NCI-H2029 (cell line): ENCODE measurements around the gene DNPH1.

Experiments used
- DNase-seq: peaks from one replicate; lab custom pipeline; 2025; lab: John Stamatoyannopoulos, UW

Gene DNPH1

DNA sequence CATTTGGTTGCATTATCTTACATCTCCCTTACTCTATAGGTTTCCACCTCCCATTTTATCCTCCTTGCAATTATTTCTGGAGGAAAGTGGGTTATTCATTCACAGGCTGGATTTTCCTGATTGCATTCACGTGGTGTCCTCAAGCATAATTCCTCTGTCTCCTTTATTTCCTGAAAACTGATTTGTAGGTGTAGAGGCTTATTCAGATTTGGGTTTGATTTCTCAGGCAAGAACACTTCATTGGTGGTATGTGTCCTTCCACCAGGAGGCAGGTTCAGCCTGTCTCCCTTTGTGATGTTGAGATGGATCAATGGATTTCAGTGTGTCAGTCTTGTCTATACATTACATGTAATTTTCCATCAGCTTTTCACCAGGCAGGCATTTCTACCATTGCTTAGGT is 17.3 kb downstream of the DNPH1 start:
- DNase-seq: no peak

DNA sequence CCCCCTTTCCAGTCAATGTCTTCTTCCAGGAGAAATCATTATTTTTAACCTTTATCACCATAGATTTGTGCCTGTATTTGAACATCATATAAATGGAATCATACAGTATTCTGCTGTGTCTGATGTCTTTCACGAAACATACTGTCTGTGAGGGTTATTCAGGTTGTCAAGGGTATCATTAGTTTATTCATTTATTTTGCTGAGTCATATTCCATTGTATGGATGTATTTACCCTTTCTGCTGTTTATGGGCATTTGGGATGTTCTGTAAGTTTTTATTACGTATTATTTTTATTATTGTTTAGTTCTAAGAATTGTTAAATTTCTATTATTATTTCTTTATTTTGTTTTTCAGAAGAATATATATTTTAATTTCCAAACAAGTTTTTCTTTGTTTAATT is 22.0 kb downstream of the DNPH1 start:
- DNase-seq: no peak

DNA sequence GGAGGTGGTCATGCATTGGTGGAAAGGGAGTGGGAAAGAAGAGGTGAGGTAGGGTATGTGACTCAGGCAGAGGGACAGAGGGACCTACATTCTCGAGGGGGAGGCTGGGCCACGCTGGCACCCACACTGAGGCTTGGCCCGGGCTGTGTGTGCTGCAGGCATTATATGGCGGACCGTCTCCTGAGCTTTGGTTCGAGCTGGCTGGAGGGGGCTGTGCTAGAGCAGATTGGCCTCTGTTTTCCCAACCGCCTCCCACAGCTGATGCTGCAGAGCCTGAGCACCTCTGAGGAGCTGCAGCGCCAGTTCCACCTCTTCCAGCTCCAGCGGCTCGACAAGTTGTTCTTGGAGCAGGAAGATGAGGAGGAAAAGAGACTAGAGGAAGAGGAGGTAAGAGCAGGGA is 23.4 kb downstream of the DNPH1 start:
- no peak for DNase-seq

DNA sequence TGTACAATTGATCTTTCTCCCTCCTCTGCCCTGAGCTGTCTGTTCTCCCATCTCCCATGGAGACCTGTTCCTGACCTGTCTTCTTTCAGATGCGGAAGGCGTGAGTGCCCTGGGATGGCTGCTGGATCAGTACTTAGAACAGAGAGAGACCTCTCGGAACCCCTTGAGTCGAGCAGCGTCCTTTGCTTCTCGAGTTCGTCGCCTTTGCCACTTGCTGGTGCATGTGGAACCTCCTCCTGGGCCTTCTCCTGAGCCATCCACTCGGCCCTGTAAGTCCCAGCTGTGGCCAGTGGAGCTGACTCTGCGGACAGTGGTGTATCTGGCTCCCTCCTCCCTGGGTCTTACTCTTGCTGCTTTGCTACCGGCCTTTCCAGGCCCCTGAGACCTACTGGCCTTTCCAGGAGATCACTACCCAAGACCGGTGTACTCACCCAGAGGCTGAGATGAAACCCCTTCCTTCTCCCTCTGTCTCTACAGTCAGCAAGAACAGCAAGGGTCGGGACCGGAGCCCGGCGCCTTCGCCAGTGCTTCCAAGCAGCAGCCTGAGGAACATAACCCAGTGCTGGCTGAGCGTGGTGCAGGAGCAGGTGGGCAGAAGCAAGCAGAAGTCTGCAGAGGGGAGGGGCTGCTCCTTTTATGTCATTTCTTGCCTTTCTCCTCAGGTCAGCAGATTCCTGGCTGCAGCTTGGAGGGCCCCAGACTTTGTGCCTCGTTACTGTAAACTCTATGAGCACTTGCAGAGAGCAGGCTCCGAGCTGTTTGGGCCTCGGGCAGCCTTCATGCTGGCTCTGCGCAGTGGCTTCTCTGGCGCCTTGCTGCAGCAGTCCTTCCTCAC is 24.8 kb downstream of the DNPH1 start:
- no peak for DNase-seq

DNA sequence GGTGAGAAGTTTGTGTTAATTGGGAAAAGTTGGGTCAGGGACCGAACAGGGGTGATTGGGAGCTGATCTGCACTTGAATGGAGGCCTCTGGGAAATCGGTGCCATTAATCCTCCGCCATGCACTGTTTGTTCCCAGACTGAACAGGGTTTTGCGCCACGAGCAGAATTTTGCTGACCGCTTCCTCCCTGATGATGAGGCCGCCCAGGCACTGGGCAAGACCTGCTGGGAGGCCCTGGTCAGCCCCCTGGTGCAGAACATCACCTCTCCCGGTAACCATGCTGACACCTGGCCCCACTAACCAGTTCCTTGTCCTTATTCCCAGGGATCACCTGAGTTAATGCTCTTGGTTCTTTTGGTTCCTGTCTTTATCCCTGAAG is 25.6 kb downstream of the DNPH1 start:
- no peak for DNase-seq

DNA sequence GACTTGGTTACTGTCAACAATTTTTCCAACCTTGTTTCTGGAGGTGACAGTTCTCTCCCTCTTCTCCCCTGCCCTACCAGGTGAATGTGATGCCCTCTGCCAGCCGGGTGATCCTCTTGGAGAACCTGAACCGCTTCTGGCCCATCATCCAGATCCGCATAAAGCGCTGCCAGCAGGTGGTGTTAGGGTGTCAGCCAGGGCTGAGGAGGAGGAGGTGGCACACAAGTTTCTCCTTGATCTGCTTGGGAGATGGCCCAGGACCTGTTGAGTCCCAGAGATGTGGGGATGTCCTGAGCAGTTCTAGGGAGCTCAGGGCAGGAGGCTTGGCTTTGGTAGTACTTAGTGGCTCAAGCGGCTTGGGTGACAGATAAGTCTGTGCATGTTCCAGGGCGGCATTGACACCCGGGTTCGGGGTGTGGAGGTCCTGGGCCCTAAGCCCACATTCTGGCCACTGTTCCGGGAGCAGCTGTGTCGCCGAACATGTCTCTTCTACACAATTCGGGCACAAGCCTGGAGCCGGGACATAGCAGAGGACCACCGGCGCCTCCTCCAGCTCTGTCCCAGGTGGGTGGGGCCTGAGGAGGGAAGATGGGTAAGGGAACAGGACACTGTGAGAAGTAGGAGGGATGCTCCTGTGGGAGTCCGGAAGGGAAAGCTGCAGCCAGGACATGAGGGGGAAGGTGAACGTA is 26.1 kb downstream of the DNPH1 start:
- DNase-seq: no peak

DNA sequence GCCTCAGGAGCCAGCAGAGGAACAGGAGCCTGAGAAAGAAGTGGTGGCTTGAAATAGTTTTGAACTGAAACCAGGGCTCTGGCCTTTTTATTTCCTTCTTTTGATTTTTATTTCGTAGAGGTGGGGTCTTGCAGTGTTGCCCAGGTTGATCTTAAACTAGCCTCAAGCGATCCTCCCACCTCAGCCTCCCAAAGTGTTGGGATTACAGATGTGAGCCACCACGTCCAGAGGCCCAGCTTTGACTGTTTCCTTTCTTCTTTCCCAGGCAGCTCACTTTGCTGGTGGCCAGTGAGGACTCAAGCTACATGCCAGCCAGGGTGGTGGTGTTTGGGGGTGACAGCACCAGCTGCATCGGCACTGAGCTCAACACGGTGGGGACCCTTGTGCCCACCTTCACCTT is 26.8 kb downstream of the DNPH1 start:
- no peak for DNase-seq

DNA sequence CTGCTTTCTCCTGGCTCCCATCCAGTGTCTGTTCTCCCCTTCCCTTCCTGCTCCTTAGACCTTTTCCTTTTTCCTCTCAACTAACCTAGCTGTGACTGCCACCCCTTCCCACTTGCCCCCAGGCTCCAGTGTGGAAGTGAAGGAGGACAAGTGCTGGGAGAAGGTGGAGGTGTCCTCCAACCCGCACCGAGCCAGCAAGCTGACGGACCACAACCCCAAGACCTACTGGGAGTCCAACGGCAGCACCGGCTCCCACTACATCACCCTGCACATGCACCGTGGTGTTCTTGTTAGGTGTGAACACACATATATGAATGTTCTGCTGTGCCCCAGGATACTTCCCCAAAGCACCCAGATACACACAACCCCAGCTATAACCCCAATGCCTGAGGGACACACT is 28.7 kb downstream of the DNPH1 start:
- no peak for DNase-seq

DNA sequence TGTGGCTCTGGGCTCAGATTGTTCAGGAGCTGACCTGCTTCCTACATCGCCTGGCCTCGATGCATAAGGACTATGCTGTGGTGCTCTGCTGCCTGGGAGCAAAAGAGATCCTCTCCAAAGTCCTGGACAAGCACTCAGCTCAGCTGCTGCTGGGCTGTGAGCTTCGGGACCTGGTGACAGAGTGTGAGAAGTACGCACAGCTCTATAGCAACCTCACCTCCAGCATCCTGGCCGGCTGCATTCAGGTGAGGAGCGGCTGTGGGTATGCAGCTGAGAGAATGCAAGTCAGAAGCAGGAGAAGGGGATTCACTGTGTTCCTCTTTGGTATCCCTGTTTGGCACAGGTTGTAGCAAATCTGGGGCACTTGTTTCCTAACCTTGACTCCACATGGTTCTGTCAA is 29.4 kb downstream of the DNPH1 start:
- DNase-seq: no peak

DNA sequence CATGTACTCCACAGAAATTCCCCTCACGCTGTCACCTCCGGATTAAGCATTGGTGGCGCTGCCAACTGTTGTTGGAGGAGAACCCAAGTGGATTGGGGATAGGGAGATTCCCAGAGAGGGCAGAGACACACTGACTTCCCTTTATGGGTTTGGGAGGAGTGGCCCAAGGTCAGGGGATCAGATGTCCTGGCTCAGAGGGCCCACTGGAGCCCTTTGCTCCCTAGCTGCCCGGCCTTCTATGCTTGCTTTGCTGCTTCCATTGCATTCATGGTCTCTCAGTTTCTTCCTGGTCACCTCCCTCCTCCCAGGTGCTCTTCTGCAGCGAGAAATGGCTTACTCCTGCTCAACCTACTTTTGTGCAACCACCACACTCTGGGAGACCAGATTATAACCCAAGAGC is 32.9 kb downstream of the DNPH1 start:
- no peak for DNase-seq

DNA sequence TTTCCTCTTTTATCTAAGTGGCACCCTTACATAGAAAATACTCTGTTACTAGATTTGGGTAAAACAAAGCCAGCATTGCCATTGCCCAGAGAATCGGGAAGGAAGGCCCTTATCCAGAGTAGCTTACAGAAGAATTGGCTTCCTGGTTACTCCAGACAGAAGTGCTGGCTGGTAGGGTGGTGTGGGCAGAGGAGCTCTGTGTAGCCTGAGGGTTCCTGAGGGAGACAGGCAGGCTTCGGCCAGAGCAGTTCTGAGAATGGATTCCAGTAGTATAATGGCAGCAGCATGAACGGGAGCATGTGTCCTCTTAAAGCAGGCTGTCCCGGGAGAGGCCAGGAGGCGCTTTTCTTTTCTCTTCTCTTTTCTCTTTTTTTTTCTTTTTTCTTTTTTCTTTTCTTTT is 35.4 kb downstream of the DNPH1 start:
- DNase-seq: no peak

DNA sequence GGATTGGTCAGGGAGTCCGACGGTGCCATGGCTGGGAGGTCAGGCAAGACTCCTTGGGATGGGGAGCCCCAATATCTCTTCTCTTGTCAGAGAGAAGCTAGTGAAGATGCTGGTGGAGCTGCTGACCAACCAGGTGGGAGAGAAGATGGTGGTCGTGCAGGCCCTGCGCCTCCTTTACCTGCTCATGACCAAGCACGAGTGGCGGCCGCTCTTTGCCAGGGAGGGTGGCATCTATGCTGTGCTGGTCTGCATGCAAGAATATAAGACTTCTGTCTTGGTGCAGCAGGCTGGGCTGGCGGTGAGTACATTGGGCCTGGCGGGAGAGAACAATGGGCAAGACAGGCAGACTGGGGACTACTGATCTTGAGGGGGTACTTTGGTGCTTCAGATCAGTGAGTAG is 36.4 kb downstream of the DNPH1 start:
- DNase-seq: no peak

DNA sequence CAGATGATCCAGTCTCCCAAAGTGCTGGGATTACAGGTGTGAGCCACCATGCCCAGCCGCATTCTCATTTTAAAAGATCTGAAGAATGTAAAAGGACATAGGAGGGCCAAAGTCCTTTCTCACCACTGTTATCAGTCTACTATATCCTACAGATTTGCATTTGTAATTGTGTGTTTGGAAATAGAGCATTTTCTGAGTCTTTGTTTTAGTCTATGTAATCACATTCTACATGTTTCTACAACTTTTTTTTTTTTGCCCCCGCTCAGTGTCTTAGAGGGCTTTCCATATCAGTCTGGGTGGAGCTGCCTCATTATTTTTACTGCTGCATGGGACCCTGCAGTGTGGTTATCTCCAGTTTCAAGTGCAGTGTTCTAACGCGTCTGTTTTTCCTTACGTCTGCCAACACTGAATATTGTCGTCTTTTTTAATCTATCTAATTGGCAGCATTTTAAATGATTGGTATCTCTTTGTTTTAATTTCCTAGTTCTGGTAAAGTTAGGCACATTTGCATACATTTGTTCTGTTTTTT is 39.4 kb downstream of the DNPH1 start:
- no peak for DNase-seq

DNA sequence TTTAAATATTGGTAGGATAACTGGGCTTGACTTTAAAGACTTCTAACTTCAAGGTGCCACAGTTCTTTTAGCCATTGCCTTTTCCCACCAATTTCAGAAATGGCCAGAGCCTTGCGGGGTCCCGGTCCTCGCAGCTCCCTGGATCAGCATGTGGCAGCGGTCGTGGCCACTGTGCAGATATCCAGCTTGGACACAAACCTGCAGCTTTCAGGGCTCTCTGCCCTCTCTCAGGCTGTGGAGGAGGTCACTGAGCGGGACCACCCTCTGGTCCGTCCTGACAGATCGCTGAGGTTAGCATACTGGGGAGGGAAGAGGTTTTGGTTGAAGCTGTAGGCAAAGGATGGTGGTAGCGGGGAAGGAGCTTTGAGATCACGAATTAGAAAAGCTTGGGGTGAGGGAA is 40.9 kb downstream of the DNPH1 start:
- DNase-seq: no peak

DNA sequence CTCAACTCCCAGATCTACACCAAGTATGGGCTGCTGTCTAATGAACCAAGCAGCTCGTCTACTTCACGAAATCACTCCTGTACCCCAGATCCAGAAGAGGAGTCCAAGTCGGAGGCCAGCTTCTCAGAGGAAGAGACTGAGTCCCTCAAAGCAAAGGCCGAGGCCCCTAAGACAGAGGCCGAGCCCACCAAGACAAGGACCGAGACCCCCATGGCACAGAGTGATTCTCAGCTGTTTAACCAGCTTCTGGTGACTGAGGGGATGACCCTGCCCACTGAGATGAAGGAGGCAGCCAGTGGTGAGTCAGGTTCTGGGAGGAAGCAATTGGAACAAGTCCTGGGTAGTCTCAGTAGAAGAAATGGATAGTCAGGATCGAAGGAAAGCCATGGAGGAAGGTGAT is 41.5 kb downstream of the DNPH1 start:
- DNase-seq: no peak

DNA sequence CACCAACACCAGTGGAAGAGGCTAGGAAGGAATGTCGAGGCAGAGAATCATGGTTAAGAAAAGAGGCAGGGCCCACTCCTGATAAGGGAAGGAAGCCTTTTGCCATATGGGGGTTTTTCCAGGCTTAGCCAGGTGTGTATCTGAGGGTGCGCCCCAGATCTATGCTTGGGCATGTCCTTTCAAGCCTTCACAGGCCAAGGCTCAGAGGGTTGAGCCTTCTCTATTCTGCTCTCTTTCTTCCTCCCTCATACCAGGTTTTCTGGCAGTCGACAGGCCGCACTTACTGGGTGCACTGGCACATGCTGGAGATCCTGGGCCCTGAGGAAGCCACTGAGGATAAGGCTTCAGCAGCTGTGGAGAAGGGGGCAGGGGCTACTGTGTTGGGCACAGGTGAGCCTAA is 42.6 kb downstream of the DNPH1 start:
- DNase-seq: no peak

DNA sequence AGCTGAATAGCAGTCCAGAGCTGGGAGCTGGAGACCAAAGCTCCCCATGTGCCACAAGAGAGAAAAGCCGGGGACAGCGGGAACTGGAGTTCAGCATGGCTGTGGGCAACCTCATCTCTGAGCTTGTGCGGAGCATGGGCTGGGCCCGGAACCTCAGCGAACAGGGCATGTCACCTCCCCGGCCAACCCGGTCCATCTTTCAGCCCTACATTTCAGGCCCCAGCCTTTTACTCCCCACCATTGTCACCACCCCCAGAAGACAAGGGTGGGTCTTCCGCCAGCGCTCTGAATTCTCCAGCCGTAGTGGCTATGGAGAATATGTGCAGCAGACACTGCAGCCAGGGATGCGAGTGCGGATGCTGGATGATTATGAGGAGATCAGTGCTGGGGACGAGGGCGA is 43.3 kb downstream of the DNPH1 start:
- no peak for DNase-seq

DNA sequence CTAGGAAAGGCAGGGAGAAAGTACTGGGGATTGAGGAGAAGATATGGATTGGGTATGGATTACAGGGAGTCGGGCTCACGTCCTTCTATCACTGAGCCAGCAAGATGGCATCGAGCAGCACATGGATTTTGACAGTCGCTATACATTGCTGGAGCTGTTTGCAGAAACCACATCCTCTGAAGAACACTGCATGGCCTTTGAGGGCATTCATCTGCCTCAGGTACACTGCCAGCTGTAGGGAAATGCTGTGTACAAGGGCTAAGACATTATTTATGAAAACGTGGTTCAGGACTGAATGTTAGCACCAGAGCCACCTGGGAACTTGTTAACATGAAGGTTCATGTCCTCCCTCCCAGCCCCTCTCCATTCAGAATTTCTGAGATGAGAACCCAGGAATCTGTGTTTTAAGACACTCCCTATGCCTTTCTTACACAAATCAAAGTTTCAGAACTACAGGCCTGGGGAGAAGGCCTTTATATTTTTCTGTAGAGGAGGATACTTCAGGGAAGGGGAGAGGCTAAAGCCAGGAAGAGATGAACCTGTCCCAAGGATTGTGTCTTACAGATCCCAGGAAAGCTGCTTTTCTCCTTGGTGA is 43.8 kb downstream of the DNPH1 start:
- DNase-seq: no peak

DNA sequence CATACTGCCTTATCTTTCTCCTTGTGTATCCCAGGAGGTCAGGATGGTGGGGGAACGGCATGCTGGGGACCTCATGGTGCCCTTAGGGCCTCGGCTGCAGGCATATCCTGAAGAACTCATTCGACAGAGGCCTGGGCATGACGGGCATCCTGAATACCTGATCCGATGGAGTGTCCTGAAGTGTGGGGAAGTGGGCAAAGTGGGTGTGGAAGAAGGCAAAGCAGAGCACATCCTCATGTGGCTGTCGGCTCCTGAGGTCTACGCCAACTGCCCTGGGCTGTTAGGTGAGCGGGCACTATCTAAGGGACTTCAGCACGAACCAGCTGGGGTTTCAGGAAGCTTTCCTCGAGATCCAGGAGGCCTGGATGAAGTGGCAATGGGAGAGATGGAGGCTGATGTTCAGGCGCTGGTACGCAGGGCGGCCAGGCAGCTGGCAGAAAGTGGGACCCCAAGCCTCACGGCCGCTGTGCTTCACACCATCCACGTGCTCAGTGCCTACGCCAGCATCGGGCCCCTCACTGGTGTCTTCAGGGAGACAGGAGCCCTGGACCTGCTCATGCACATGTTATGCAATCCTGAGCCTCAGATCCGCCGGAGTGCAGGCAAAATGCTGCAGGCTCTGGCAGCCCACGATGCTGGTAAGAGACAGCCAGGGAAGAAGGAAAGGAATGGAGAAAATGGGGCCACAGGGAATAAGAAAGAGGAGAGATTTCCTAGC is 44.9 kb downstream of the DNPH1 start:
- no peak for DNase-seq

DNA sequence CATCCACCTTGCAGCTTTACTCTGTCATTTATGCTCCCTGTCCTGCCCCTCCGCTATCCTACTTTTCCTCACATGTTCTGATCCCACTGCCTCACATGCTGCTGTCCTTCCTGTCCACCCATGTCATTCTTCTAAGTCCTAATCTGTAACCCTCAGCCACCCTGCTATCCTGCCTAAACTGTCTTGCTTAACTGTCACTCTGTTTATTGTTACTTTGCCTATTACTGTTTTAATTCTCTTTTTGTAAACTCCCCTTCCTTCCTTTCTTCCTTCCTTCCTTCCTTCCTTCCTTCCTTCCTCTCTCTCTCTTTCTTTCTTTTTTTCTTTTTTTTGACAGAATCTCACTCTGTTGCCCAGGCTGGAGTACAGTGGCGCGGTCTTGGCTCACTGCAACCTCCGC is 45.8 kb downstream of the DNPH1 start:
- no peak for DNase-seq

DNA sequence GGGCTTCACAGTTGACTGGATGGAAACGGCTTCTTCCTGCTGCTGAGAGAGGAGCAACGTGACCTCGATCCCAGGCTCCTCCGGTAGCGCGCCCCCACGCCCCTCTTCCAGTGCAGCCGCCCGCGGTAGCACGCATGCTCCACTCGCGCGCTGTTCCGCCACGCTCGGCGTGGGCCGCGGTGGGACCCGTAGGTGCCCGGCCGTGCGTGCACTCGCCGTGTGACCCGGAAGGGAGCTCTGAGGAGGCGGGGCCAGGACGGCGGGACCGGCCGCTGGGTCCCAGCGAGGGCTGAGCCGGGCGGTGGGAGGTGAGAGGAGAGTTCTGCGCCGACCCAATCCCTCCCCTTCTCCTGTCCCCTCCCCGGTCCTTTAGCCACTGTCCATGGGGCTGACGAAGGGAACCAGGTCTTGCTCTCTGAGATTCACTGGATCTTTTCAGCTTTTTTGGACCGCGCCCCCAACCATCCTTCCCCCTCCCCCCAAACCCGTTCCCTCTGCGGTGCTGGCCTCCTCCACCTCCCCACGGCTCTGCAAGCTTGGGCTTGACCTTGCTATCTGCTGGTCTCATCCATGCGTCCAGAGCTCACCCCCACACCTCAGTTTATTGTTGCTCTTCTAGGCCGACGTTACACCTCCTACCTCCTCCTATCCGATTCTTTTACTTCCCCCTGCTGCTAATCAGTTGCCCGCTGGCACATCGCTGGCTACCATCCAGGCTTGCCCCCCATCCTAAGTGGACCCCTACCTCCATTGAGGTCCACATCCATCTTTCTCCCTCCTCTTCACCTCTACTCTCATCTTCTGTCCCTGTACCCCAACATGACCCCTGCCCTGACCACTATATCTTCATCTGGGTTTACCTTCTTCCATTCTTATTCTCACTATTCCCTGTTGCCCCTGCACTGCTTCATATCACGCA is 47.1 kb downstream of the DNPH1 start, which contains the start of gene CUL9:
Gene CUL9, plus strand, starts transcription at position 255 of the 919 bp plus-strand sequence. CDS start 2,115 bp downstream, outside the sequence.
- peak; percentile 77 for DNase-seq
